Camera-type eye (tissue), 1 donor: ENCODE measurements around the gene EQTN. TPM values are rescaled to one million over a fixed set of nuclear protein-coding genes. Genes with fewer than 3 reads are reported as not detected.

ENCODE experiments used
- total RNA-seq: library from RNA; depleted of rRNA; stranded (reverse); fragments of >200 nt; gene quantifications from one replicate; pipeline ENCODE4 v1.2.3, GENCODE V29; 2014

Gene EQTN
- total RNA-seq: 1.2 TPM

DNA sequence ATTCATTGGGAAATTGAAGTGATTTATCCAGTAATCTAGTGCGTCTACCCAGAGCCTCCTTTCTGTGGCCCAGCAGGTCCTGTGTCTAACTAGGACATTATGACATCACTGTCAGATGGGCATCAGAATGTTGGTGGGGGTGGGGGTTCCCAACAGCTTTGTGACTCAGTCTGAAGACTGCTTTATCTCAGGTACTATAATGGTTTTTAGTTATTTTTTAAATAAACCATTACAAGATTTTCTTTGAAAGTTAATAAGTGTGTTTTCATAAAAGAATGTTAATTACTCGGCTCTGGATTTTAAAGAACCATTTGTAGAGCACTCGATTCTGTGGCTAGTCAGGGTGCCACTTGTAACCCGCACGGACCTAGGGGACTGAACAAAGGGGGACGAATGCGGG, at the start of gene EQTN:
EQTN (minus strand) TSS at position 101 of the 400 bp plus-strand sequence; CDS start at position 6, 95 bp downstream.

Other genes starting within 250 kb of the EQTN start
- 20.5 TPM for gene TEK, start 187.9 kb downstream of the EQTN start, total RNA-seq
- not detected for gene IFNK, start 227.1 kb upstream of the EQTN start, total RNA-seq
- gene MOB3B, start 232.7 kb upstream of the EQTN start, total RNA-seq: 19.6 TPM